ENCODE results near the gene SLC25A34.

DNA sequence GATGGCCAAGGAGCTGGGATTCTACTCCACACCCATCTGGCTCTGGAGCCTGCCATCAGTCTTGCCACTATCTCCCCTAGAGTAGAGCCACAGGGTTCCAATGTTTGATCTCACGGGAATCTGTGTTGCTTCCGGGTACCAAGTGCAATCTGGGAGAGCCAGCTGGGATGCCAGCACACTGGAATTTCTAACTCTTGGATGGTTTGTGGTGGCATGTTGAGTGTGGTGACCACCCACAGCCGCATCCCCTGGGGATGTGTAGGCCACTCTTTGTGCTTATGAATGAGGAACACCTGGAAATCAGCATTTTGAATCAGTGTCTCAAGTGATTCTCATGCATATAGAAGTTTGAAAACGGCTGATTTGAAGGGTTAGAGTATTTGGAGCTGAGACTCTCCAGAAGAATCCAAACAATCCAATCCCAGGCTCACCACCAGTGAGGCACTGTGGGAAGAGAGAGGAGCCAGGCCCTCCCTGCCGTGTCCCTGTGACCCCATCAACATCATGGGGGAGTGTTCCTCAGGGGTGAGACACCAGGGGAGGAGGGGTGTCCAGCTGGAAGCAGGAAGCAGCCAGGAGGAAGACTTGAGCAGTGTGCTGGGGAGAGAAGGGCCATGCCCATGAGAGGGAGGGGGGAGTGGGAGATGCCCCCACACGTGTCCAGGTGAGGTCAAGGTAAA lies 35.9 kb downstream of the SLC25A34 start:
- TF ChIP-seq CTCF (IDR thresholded peaks at IDR 0.05) (no peak), POLR2A (IDR thresholded peaks at IDR 0.05) (no peak)
